ENCODE data around the gene PPP1R18.
"Not testable (repeated sequence)": the region's sequence is repeated elsewhere in the genome, so short reads cannot be mapped to it uniquely, and the experiment has no call there.

Gene PPP1R18

DNA sequence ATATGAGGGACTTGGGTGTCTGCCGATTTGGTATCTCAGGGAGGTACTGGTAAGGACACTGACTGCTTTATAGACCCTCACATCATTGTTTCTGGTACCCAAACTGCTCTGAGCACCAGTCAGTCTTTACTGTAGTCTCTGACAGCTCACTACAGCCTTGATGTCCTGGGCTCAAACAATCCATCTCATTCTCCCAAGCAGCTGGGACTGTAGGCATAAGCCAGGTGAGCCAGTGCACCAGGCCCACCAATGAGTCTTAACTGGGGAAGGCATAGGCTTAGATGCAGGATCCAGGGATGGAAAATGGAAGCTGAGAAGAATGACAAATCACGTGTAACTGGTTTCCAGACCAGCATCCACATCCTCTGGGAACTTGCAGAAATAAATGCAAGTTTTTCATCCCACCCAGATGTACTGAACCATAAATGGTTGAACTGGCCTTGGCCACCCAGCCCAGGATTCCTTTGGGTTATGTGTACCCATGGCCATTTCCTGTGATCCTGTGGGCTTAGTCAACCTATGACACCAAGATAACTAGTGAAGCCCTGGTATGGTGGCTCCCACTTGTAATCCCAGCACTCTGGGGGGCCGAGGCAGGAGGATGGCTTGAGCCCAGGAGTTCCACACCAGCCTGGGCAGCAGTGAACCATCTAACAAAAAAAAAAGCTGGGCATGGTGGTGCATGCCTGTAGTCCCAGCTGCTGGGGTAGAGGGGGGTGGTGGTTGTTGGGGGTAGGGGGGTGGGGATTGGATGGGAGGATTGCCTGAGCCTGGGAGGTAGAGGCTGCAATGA, 39.5 kb upstream of the PPP1R18 start:
- Histone ChIP-seq H4K20me1 (ENCODE audit: insufficient read depth, low read length) (peaks cover 48% of the 10 kb centered on the region), H3K4me2 (ENCODE audit: low read length) (no peak overlapping the region), H3K4me1 (ENCODE audit: low read length) (peaks cover 10% of the 10 kb centered on the region), H3K4me3 (ENCODE audit: low read length) (no peak overlapping the region), H3K27me3 (ENCODE audit: low read depth, low read length) (no peaks in the 10 kb centered on the region), H3K9ac (ENCODE audit: low read length) (no peak overlapping the region), H2AFZ (ENCODE audit: low read depth, low read length) (no peak overlapping the region), H3K36me3 (replicated peaks; ENCODE audit: low read depth, low read length) (peaks cover 40% of the 10 kb centered on the region), H3K79me2 (ENCODE audit: low read length) (peaks cover 47% of the 10 kb centered on the region), H3K9me3 (ENCODE audit: insufficient read depth, low read length) (no peaks in the 10 kb centered on the region), H3K27ac (ENCODE audit: low read length) (no peak overlapping the region)
- TF ChIP-seq, protein P1, sequence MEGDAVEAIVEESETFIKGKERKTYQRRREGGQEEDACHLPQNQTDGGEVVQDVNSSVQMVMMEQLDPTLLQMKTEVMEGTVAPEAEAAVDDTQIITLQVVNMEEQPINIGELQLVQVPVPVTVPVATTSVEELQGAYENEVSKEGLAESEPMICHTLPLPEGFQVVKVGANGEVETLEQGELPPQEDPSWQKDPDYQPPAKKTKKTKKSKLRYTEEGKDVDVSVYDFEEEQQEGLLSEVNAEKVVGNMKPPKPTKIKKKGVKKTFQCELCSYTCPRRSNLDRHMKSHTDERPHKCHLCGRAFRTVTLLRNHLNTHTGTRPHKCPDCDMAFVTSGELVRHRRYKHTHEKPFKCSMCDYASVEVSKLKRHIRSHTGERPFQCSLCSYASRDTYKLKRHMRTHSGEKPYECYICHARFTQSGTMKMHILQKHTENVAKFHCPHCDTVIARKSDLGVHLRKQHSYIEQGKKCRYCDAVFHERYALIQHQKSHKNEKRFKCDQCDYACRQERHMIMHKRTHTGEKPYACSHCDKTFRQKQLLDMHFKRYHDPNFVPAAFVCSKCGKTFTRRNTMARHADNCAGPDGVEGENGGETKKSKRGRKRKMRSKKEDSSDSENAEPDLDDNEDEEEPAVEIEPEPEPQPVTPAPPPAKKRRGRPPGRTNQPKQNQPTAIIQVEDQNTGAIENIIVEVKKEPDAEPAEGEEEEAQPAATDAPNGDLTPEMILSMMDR (IDR thresholded peaks at IDR 0.05; ENCODE audit: low read depth, low read length) = no peak
- TF ChIP-seq EZH2phosphoT487 (IDR thresholded peaks at IDR 0.05; ENCODE audit: low read depth) = no peak

DNA sequence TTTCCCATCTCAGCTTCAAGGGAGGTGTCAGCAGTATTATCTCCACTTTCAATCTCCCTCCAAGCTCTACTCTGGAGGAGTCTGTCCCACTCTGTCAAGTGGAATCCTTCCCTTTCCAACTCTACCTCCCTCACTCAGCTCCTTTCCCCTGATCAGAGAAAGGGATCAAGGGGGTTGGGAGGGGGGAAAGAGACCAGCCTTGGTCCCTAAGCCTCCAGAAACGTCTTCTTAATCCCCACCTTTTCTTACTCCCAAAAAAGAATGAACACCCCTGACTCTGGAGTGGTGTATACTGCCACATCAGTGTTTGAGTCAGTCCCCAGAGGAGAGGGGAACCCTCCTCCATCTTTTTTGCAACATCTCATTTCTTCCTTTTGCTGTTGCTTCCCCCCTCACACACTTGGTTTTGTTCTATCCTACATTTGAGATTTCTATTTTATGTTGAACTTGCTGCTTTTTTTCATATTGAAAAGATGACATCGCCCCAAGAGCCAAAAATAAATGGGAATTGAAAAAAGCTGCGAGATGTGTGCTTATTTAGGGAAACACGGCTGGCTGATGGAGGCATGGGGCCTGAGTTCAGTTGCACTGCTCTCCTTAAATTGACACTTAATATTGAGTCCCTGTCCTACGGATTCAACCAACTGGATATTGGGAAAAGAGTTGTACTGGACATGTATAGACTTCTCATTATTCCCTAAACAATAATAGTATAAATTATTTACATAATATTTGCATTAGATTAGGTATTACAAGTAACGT, 38.6 kb upstream of the PPP1R18 start:
- H3K79me2 ChIP-seq (ENCODE audit: low read length) = peaks cover 55% of the 10 kb centered on the region
- TF ChIP-seq EZH2phosphoT487 (IDR thresholded peaks at IDR 0.05; ENCODE audit: low read depth) = no peak
- TF ChIP-seq, protein P1 (IDR thresholded peaks at IDR 0.05; ENCODE audit: low read depth, low read length) = no peak
- no peak overlapping the region for H3K9ac ChIP-seq (ENCODE audit: low read length)
- H3K27me3 ChIP-seq (ENCODE audit: low read depth, low read length) = no peaks in the 10 kb centered on the region
- no peak overlapping the region for H3K27ac ChIP-seq (ENCODE audit: low read length)
- peaks cover 48% of the 10 kb centered on the region for H4K20me1 ChIP-seq (ENCODE audit: insufficient read depth, low read length)
- no peak overlapping the region for H3K4me3 ChIP-seq (ENCODE audit: low read length)
- no peak overlapping the region for H3K4me2 ChIP-seq (ENCODE audit: low read length)
- no peak overlapping the region for H2AFZ ChIP-seq (ENCODE audit: low read depth, low read length)
- H3K9me3 ChIP-seq (ENCODE audit: insufficient read depth, low read length) = no peaks in the 10 kb centered on the region
- peaks cover 7% of the 10 kb centered on the region for H3K4me1 ChIP-seq (ENCODE audit: low read length)
- H3K36me3 ChIP-seq (replicated peaks; ENCODE audit: low read depth, low read length) = peaks cover 40% of the 10 kb centered on the region

DNA sequence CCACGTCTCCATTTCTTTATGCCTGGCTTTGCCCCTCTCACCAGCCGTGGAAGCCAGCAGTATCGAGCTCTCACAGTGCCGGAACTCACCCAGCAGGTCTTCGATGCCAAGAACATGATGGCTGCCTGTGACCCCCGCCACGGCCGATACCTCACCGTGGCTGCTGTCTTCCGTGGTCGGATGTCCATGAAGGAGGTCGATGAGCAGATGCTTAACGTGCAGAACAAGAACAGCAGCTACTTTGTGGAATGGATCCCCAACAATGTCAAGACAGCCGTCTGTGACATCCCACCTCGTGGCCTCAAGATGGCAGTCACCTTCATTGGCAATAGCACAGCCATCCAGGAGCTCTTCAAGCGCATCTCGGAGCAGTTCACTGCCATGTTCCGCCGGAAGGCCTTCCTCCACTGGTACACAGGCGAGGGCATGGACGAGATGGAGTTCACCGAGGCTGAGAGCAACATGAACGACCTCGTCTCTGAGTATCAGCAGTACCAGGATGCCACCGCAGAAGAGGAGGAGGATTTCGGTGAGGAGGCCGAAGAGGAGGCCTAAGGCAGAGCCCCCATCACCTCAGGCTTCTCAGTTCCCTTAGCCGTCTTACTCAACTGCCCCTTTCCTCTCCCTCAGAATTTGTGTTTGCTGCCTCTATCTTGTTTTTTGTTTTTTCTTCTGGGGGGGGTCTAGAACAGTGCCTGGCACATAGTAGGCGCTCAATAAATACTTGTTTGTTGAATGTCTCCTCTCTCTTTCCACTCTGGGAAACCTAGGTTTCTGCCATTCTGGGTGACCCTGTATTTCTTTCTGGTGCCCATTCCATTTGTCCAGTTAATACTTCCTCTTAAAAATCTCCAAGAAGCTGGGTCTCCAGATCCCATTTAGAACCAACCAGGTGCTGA, 37.6 kb upstream of the PPP1R18 start:
- not testable (repeated sequence) for H3K27me3 ChIP-seq (ENCODE audit: low read depth, low read length); H3K9me3 ChIP-seq (ENCODE audit: insufficient read depth, low read length); H3K4me1 ChIP-seq (ENCODE audit: low read length); H3K4me2 ChIP-seq (ENCODE audit: low read length); H2AFZ ChIP-seq (ENCODE audit: low read depth, low read length); H3K27ac ChIP-seq (ENCODE audit: low read length); H3K9ac ChIP-seq (ENCODE audit: low read length); H3K4me3 ChIP-seq (ENCODE audit: low read length)
- peaks cover 32% of the 10 kb centered on the region for H3K36me3 ChIP-seq (replicated peaks; ENCODE audit: low read depth, low read length)
- peaks cover 48% of the 10 kb centered on the region for H4K20me1 ChIP-seq (ENCODE audit: insufficient read depth, low read length)
- H3K79me2 ChIP-seq (ENCODE audit: low read length) = peaks cover 63% of the 10 kb centered on the region

DNA sequence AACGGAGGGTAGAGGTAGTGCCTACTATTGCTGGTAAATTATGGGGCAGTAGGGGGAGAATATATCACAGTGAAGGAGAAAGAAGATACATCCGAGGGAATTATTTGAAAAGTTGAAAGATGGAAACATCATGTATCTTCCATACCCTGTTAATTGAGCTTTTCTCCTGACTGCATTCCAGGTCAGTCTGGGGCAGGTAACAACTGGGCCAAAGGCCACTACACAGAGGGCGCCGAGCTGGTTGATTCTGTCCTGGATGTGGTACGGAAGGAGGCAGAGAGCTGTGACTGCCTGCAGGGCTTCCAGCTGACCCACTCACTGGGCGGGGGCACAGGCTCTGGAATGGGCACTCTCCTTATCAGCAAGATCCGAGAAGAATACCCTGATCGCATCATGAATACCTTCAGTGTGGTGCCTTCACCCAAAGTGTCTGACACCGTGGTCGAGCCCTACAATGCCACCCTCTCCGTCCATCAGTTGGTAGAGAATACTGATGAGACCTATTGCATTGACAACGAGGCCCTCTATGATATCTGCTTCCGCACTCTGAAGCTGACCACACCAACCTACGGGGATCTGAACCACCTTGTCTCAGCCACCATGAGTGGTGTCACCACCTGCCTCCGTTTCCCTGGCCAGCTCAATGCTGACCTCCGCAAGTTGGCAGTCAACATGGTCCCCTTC, 36.9 kb upstream of the PPP1R18 start:
- peaks cover 17% of the 10 kb centered on the region for H3K4me1 ChIP-seq (ENCODE audit: low read length)
- H3K27ac ChIP-seq (ENCODE audit: low read length); H3K9ac ChIP-seq (ENCODE audit: low read length): not testable (repeated sequence)

More for the DNA sequence above, 36.9 kb upstream of the PPP1R18 start:
- not testable (repeated sequence) for H3K27me3 ChIP-seq (ENCODE audit: low read depth, low read length); H2AFZ ChIP-seq (ENCODE audit: low read depth, low read length); H3K9me3 ChIP-seq (ENCODE audit: insufficient read depth, low read length); H3K4me3 ChIP-seq (ENCODE audit: low read length)
- Histone ChIP-seq H4K20me1 (ENCODE audit: insufficient read depth, low read length) (peaks cover 48% of the 10 kb centered on the region), H3K4me2 (ENCODE audit: low read length) (peak overlapping the region; percentile 12; the same call in 1 of the 2 replicates), H3K36me3 (replicated peaks; ENCODE audit: low read depth, low read length) (peaks cover 32% of the 10 kb centered on the region), H3K79me2 (ENCODE audit: low read length) (peaks cover 71% of the 10 kb centered on the region)
